ENCODE measurements around the gene GNG8. TPM values are rescaled to one million over a fixed set of nuclear protein-coding genes. Genes with fewer than 3 reads are reported as not detected.
A peak's percentile ranks its signal among the peaks of the same experiment; 100 is the strongest.

The GNG8 gene
- total RNA-seq, 1 experiment from 2014 or later: not detected

DNA sequence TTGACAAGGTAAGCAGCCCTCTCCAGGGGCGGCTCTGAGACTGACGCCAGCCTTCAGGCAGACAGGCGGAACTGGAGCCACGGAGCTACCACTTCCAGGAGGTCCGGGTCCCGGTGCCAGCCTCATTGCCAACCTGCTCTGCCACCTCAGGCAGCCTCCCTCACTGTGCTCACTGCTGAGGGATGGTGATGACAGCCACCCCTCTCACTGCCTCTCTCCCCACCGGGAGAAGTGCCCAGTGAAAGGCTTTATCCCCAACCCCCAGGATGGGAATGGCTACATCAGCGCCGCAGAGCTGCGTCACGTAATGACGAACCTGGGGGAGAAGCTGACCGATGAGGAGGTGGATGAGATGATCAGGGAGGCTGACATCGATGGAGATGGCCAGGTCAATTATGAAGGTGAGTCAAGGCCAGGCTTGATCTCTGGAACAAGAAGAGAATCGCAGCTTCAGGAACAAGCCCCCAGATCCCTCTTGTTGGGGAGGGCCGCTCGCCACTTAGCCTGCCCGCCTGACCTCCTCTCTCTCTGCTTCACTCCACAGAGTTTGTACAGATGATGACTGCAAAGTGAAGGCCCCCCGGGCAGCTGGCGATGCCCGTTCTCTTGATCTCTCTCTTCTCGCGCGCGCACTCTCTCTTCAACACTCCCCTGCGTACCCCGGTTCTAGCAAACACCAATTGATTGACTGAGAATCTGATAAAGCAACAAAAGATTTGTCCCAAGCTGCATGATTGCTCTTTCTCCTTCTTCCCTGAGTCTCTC is 27.2 kb downstream of the GNG8 start:
- no peak overlapping the region for H3K9ac ChIP-seq (ENCODE audit: extremely low read depth, insufficient read length, low read length)
- no peaks in the 10 kb centered on the region for H3K27me3 ChIP-seq (ENCODE audit: insufficient read depth, low read length)
- Mint-ChIP-seq H3K9me3 (no peaks in the 10 kb centered on the region), H3K27me3 (ENCODE audit: low read depth) (no peaks in the 10 kb centered on the region), H3K36me3 (ENCODE audit: insufficient read depth in 1 of 3, low read depth in 3 of 3) (peaks cover 28 to 52% (median 50%) of the 10 kb centered on the region in 3 experiments; a peak in 6 of 7 replicates), H3K4me1 (peaks cover under 1 to 12% of the 10 kb centered on the region in 2 experiments; a peak in 3 of 4 replicates), H3K27ac (peak overlapping the region in 1 of 3 experiments; percentile 8; a peak in 1 of 7 replicates), H3K4me3 (no peak overlapping the region)
- H2BK5ac ChIP-seq (ENCODE audit: insufficient read length, low read length): no peak overlapping the region
- no peak overlapping the region for H3K23ac ChIP-seq (ENCODE audit: insufficient read length, low read depth, low read length)
- no peak for DNase-seq
- no peaks in the 10 kb centered on the region; the same call in 1 of the 2 replicates for H3K79me2 ChIP-seq (ENCODE audit: insufficient read depth, low read length)
- H4K91ac ChIP-seq (ENCODE audit: insufficient read length, low read depth, low read length): no peak overlapping the region
- H3K18ac ChIP-seq (ENCODE audit: insufficient read length, low read depth, low read length): no peak overlapping the region
- H2BK120ac ChIP-seq (ENCODE audit: low read depth, low read length, poor library complexity, severe bottlenecking): no peak overlapping the region
- no peak overlapping the region for H4K5ac ChIP-seq (ENCODE audit: insufficient read length, low read depth, low read length)
- H4K8ac ChIP-seq (replicated peaks; ENCODE audit: insufficient read length, low read depth, low read length): no peak overlapping the region
- WGBS (ENCODE audit: extremely low coverage, insufficient read length, low lambda C conversion rate): no CpG with 5 or more reads among the region's 27 CpGs
- no peaks in the 10 kb centered on the region for H4K20me1 ChIP-seq (ENCODE audit: control insufficient read depth, insufficient read depth, insufficient read length)
- no peak overlapping the region for H3K4me2 ChIP-seq (ENCODE audit: insufficient read depth, insufficient read length, low read length)
- H3K4ac ChIP-seq (ENCODE audit: low read depth, low read length): no peak overlapping the region
- no peaks in the 10 kb centered on the region for H3K9me3 ChIP-seq (ENCODE audit: control insufficient read depth, low read depth, low read length)
- H2BK15ac ChIP-seq (ENCODE audit: low read depth, low read length): no peak overlapping the region
- peaks cover 4% of the 10 kb centered on the region for H3K79me1 ChIP-seq (ENCODE audit: insufficient read depth, low read depth, low read length, poor library complexity, severe bottlenecking)
- no peak overlapping the region for H2AFZ ChIP-seq (ENCODE audit: low read length)
- H3K56ac ChIP-seq (ENCODE audit: insufficient read length, low read depth, low read length): no peak overlapping the region
- H3K14ac ChIP-seq (ENCODE audit: insufficient read depth, low read length): no peak overlapping the region; the same call in 1 of the 2 replicates
- TF ChIP-seq, protein P1, sequence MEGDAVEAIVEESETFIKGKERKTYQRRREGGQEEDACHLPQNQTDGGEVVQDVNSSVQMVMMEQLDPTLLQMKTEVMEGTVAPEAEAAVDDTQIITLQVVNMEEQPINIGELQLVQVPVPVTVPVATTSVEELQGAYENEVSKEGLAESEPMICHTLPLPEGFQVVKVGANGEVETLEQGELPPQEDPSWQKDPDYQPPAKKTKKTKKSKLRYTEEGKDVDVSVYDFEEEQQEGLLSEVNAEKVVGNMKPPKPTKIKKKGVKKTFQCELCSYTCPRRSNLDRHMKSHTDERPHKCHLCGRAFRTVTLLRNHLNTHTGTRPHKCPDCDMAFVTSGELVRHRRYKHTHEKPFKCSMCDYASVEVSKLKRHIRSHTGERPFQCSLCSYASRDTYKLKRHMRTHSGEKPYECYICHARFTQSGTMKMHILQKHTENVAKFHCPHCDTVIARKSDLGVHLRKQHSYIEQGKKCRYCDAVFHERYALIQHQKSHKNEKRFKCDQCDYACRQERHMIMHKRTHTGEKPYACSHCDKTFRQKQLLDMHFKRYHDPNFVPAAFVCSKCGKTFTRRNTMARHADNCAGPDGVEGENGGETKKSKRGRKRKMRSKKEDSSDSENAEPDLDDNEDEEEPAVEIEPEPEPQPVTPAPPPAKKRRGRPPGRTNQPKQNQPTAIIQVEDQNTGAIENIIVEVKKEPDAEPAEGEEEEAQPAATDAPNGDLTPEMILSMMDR (conservative IDR thresholded peaks at IDR 0.05): no peak
- no peaks in the 10 kb centered on the region for H3K4me1 ChIP-seq (ENCODE audit: insufficient read depth, low read length)
- no peak overlapping the region for H3K27ac ChIP-seq (ENCODE audit: insufficient read length, low read depth, low read length)
- no peak overlapping the region for H2AK5ac ChIP-seq (ENCODE audit: insufficient read length, low read length)
- H2BK12ac ChIP-seq (ENCODE audit: insufficient read length, low read depth, low read length): no peak overlapping the region
- H3T11ph ChIP-seq (ENCODE audit: low read length): no peak overlapping the region
- no peak overlapping the region for H2BK20ac ChIP-seq (ENCODE audit: low read depth, low read length, poor library complexity, severe bottlenecking)
- H3K23me2 ChIP-seq (ENCODE audit: insufficient read length, low read depth, low read length, poor library complexity, severe bottlenecking): no peaks in the 10 kb centered on the region
